Panc1 (cell line): ENCODE data around the gene CD34.

ENCODE experiments used
- POLR2AphosphoS5 ChIP-seq: IDR thresholded peaks from 2 replicates; pipeline ENCODE4 v1.6.1; 2012; ENCODE audit warnings: mild to moderate bottlenecking, low read depth, low read length, moderate library complexity
- REST ChIP-seq, 2 experiments: IDR thresholded peaks; 2 replicates each; pipeline ENCODE4 v1.6.1; 2011 to 2012; ENCODE audit warnings: low read depth in 2 of 2, control low read depth in 1 of 2, low read length in 1 of 2, mild to moderate bottlenecking in 1 of 2, moderate library complexity in 1 of 2; ENCODE audit not compliant: insufficient read depth in 1 of 2
- SIN3A ChIP-seq: IDR thresholded peaks from 2 replicates; pipeline ENCODE4 v1.6.1; 2012; ENCODE audit warnings: low read depth, mild to moderate bottlenecking, low read length, moderate library complexity, borderline replicate concordance; ENCODE audit not compliant: insufficient read depth
- TCF7L2 ChIP-seq: IDR thresholded peaks from 2 replicates; pipeline ENCODE4 v1.6.1; 2011; ENCODE audit warnings: mild to moderate bottlenecking, low read depth, low read length, inconsistent platforms
- TF ChIP-seq, protein P1 (sequence below): fragments of 450-650 bp; IDR thresholded peaks from 2 replicates; pipeline ENCODE4 v1.5.1; 2017; ENCODE audit warnings: mild to moderate bottlenecking

- TF ChIP-seq, protein P1, sequence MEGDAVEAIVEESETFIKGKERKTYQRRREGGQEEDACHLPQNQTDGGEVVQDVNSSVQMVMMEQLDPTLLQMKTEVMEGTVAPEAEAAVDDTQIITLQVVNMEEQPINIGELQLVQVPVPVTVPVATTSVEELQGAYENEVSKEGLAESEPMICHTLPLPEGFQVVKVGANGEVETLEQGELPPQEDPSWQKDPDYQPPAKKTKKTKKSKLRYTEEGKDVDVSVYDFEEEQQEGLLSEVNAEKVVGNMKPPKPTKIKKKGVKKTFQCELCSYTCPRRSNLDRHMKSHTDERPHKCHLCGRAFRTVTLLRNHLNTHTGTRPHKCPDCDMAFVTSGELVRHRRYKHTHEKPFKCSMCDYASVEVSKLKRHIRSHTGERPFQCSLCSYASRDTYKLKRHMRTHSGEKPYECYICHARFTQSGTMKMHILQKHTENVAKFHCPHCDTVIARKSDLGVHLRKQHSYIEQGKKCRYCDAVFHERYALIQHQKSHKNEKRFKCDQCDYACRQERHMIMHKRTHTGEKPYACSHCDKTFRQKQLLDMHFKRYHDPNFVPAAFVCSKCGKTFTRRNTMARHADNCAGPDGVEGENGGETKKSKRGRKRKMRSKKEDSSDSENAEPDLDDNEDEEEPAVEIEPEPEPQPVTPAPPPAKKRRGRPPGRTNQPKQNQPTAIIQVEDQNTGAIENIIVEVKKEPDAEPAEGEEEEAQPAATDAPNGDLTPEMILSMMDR: no peak
- no peak for TF ChIP-seq SIN3A
- no peak for TF ChIP-seq REST (IDR thresholded peaks at IDR 0.05; ENCODE audit: insufficient read depth in 1 of 2, low read depth in 2 of 2, low read length in 1 of 2)
- TF ChIP-seq TCF7L2: no peak
- TF ChIP-seq POLR2AphosphoS5: no peak
Observed at GRCh38 chr1:207842506-207842905, 68.4 kb downstream of the CD34 start.
